Fibroblast of peridontal ligament (primary cell): Measurements from ENCODE around the gene GPRC5D.

Experiments used
- DNase-seq: peaks from one replicate; pipeline ENCODE4 v3.0.0-alpha.2; 2010; ENCODE audit errors: extremely low read depth

GPRC5D gene

GRCh38 chr12:12952036-12952435 lies at the start of gene GPRC5D:
GPRC5D (minus strand) TSS chr12:12952170; CDS start chr12:12950384, 1,786 bp downstream.
- no peak for DNase-seq

GRCh38 chr12:13001775-13002040 lies 49.7 kb upstream of the GPRC5D start:
- DNase-seq: no peak

GRCh38 chr12:13000925-13001774 lies 49.2 kb upstream of the GPRC5D start:
- peak; percentile 44 for DNase-seq

GRCh38 chr12:13000616-13000924 lies 48.6 kb upstream of the GPRC5D start:
- no peak for DNase-seq

- DNase-seq: peak; percentile 79
These were observed 48.1 kb upstream of the GPRC5D start, which contains the start of gene HEBP1 for GRCh38 chr12:12999959-13000615. HEBP1 (minus strand) TSS chr12:13000265; CDS start chr12:13000114, 151 bp downstream.

- peak; percentile 34 for DNase-seq
These were observed 47.4 kb upstream of the GPRC5D start for GRCh38 chr12:12999271-12999958.

- DNase-seq: no peak
These were observed 46.3 kb upstream of the GPRC5D start for GRCh38 chr12:12998248-12998647.

- no peak for DNase-seq
These were observed 45.8 kb upstream of the GPRC5D start for GRCh38 chr12:12997734-12998133.

- no peak for DNase-seq
These were observed 45.2 kb upstream of the GPRC5D start for GRCh38 chr12:12997156-12997555.

GRCh38 chr12:12996209-12996608 lies 44.2 kb upstream of the GPRC5D start:
- no peak for DNase-seq

- DNase-seq: no peak
These were observed 43.1 kb upstream of the GPRC5D start for GRCh38 chr12:12995088-12995487.

- no peak for DNase-seq
These were observed 41.4 kb upstream of the GPRC5D start for GRCh38 chr12:12993367-12993766.

GRCh38 chr12:12992418-12993130 lies 40.6 kb upstream of the GPRC5D start:
- peak; percentile 95 for DNase-seq

GRCh38 chr12:12990700-12991468 lies 38.9 kb upstream of the GPRC5D start:
- DNase-seq: no peak

- no peak for DNase-seq
These were observed 35.5 kb upstream of the GPRC5D start for GRCh38 chr12:12987421-12987820.

GRCh38 chr12:12986775-12987331 lies 34.9 kb upstream of the GPRC5D start:
- DNase-seq: no peak

- DNase-seq: no peak
These were observed 33.9 kb upstream of the GPRC5D start for GRCh38 chr12:12985817-12986408.

- DNase-seq: no peak
These were observed 32.2 kb upstream of the GPRC5D start for GRCh38 chr12:12984149-12984548.

- peak; percentile 85 for DNase-seq
These were observed 31.6 kb upstream of the GPRC5D start for GRCh38 chr12:12983420-12984035.

GRCh38 chr12:12982331-12982730 lies 30.4 kb upstream of the GPRC5D start:
- DNase-seq: no peak
